ENCODE data around the gene CACNA1G.

- no peak for TF ChIP-seq CTCF (IDR thresholded peaks at IDR 0.05)
- no peak for TF ChIP-seq POLR2A (IDR thresholded peaks at IDR 0.05)
Measured at GRCh38 chr17:50590946-50591737, 30.6 kb downstream of the CACNA1G start.

All from right lobe of liver (tissue), 4 donors.